DND-41 (cell line): Measurements from ENCODE around the gene FADS1.

Experiments used
- ATAC-seq: fragments of 200-7000 bp; cut with Tn5 transposase; 3 replicates; pipeline ENCODE4 v1.9.1; 2021; ENCODE audit warnings: low read depth; ENCODE audit not compliant: insufficient read depth
- DNase-seq: peaks from one replicate; pipeline ENCODE4 v3.0.0-alpha.2; 2020
- H2AFZ ChIP-seq: 2 replicates; pipeline ENCODE4 v1.6.0; 2012; ENCODE audit warnings: low read depth, low read length
- H3K27ac ChIP-seq: 2 replicates; pipeline ENCODE4 v1.5.1; 2012; ENCODE audit warnings: low read length, inconsistent platforms
- H3K27me3 ChIP-seq: fragments of 200-600 bp; sonication (generic); 2 replicates; pipeline ENCODE4 v1.6.0; 2012; ENCODE audit warnings: low read length, mild to moderate bottlenecking, inconsistent platforms; ENCODE audit not compliant: insufficient read depth, poor library complexity
- H3K36me3 ChIP-seq: 2 replicates; pipeline ENCODE4 v1.5.1; 2012; ENCODE audit warnings: low read length, inconsistent platforms; ENCODE audit not compliant: insufficient read depth
- H3K4me1 ChIP-seq: 2 replicates; pipeline ENCODE4 v1.5.1; 2012; ENCODE audit warnings: mild to moderate bottlenecking, low read length; ENCODE audit not compliant: insufficient read depth
- H3K4me2 ChIP-seq: 2 replicates; pipeline ENCODE4 v1.6.0; 2012; ENCODE audit warnings: mild to moderate bottlenecking, moderate library complexity, low read length, inconsistent platforms; ENCODE audit not compliant: insufficient read depth
- H3K4me3 ChIP-seq, 2 experiments: fragments of 200-600 bp in 1 of 2; shearing (Covaris generic) in 1 of 2; 2 replicates each; pipeline ENCODE4 v1.5.1; 2012 to 2016; ENCODE audit warnings: inconsistent platforms in 2 of 2, low read length in 2 of 2, mild to moderate bottlenecking in 2 of 2, low read depth in 1 of 2, moderate library complexity in 1 of 2
- H3K79me2 ChIP-seq: 2 replicates; pipeline ENCODE4 v1.6.0; 2012; ENCODE audit warnings: low read length, inconsistent platforms; ENCODE audit not compliant: insufficient read depth
- H3K9ac ChIP-seq: 2 replicates; pipeline ENCODE4 v1.6.0; 2012; ENCODE audit warnings: low read depth, mild to moderate bottlenecking, inconsistent platforms, low read length, moderate library complexity
- H3K9me3 ChIP-seq: 2 replicates; pipeline ENCODE4 v1.5.1; 2012; ENCODE audit warnings: low read length, moderate library complexity, mild to moderate bottlenecking, inconsistent platforms; ENCODE audit not compliant: insufficient read depth, severe bottlenecking
- H4K20me1 ChIP-seq: 2 replicates; pipeline ENCODE4 v1.6.0; 2012; ENCODE audit warnings: low read length; ENCODE audit not compliant: insufficient read depth
- CTCF ChIP-seq: IDR thresholded peaks from 2 replicates; pipeline ENCODE4 v1.5.1; 2012; ENCODE audit warnings: borderline replicate concordance, low read length, moderate library complexity, mild to moderate bottlenecking; ENCODE audit not compliant: poor library complexity, severe bottlenecking; ENCODE audit errors: extremely low read depth
- EZH2 ChIP-seq: IDR thresholded peaks from 3 replicates; pipeline ENCODE4 v1.6.1; 2012; ENCODE audit warnings: borderline replicate concordance, low read depth, mild to moderate bottlenecking, moderate library complexity, low read length, inconsistent platforms; ENCODE audit not compliant: severe bottlenecking

The FADS1 gene

GRCh38 chr11:61847914-61848581 is 31.2 kb upstream of the FADS1 start:
- Histone ChIP-seq H3K9me3 (no peaks in the 10 kb centered on the region), H3K27ac (no peak overlapping the region), H3K79me2 (peaks cover 38% of the 10 kb centered on the region), H2AFZ (no peak overlapping the region), H3K36me3 (peaks cover 95% of the 10 kb centered on the region), H3K27me3 (no peaks in the 10 kb centered on the region), H3K9ac (no peak overlapping the region), H3K4me2 (no peak overlapping the region), H3K4me3 (no peak overlapping the region), H4K20me1 (peaks cover 29% of the 10 kb centered on the region), H3K4me1 (no peaks in the 10 kb centered on the region)
- no peak for TF ChIP-seq EZH2
- no peak for TF ChIP-seq CTCF
- DNase-seq (no peak), ATAC-seq (no peak; the same call in 2 of the 3 replicates)

- no peak overlapping the region for H2AFZ ChIP-seq
- H3K4me3 ChIP-seq: no peak overlapping the region
- H3K9me3 ChIP-seq: no peaks in the 10 kb centered on the region
- peaks cover 48% of the 10 kb centered on the region for H3K79me2 ChIP-seq
- H3K36me3 ChIP-seq: peaks cover 95% of the 10 kb centered on the region
- ATAC-seq (no peak), DNase-seq (no peak)
- H4K20me1 ChIP-seq: peaks cover 40% of the 10 kb centered on the region
- H3K9ac ChIP-seq: no peak overlapping the region
- H3K27me3 ChIP-seq: no peaks in the 10 kb centered on the region
- TF ChIP-seq EZH2 (no peak), CTCF (no peak)
- H3K27ac ChIP-seq: no peak overlapping the region
- H3K4me1 ChIP-seq: no peaks in the 10 kb centered on the region
- no peak overlapping the region for H3K4me2 ChIP-seq
Measured at GRCh38 chr11:61846362-61847020, 29.7 kb upstream of the FADS1 start.

GRCh38 chr11:61844909-61845565 is 28.2 kb upstream of the FADS1 start:
- TF ChIP-seq EZH2: no peak
- no peak for TF ChIP-seq CTCF
- H3K36me3 ChIP-seq: peaks cover 95% of the 10 kb centered on the region
- H4K20me1 ChIP-seq: peaks cover 38% of the 10 kb centered on the region
- no peak overlapping the region for H3K9ac ChIP-seq
- no peak overlapping the region for H2AFZ ChIP-seq
- H3K9me3 ChIP-seq: no peaks in the 10 kb centered on the region
- H3K79me2 ChIP-seq: peaks cover 53% of the 10 kb centered on the region
- no peaks in the 10 kb centered on the region for H3K4me1 ChIP-seq
- DNase-seq: no peak
- H3K4me3 ChIP-seq: no peak overlapping the region
- H3K4me2 ChIP-seq: no peak overlapping the region
- no peak; the same call in 2 of the 3 replicates for ATAC-seq
- H3K27me3 ChIP-seq: no peaks in the 10 kb centered on the region
- H3K27ac ChIP-seq: no peak overlapping the region
